Prostate gland (tissue), 2 donors: ENCODE data around the gene GRM8.

Experiments used
- CTCF ChIP-seq, 4 experiments: fragments of 200-600 bp in 2 of 4; fragments of 450-650 bp in 2 of 4; sonication (generic) in 2 of 4; IDR thresholded peaks; 1 replicate in 3 of 4; 2 replicates in 1 of 4; pipeline ENCODE4 v1.5.1; 2016 to 2019; ENCODE audit warnings: antibody characterized with exemption in 4 of 4, mild to moderate bottlenecking in 2 of 4, moderate library complexity in 2 of 4
- POLR2AphosphoS5 ChIP-seq: sonication (generic); formaldehyde crosslinking; IDR thresholded peaks from one replicate; pipeline ENCODE4 v1.6.1; 2017; ENCODE audit warnings: antibody characterized with exemption

DNA sequence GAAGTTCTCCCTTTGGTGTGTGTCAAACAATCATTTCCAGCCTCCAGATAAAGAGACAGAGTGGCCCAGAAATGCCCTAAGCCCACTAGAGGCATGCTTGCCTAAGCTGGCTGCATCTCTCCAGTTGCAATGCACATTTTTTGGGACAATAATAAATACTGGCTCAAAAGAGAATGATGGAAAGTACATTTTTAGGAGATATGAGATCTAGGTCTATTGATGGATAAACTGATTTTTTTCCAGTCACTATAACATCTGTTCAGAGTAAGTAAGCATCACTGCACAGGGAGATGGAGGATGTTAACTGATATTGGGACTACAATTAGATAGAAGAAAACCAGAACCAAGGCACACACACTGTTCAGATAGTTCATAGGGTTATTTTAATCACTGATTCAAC lies 553.0 kb downstream of the GRM8 start:
- TF ChIP-seq CTCF (IDR thresholded peaks at IDR 0.05) (no peak), POLR2AphosphoS5 (no peak)
